ENCODE data around the gene SESN1. TPM values are rescaled to one million over a fixed set of nuclear protein-coding genes. Genes with fewer than 3 reads are reported as not detected.

SESN1 gene
- total RNA-seq, 2 experiments from 2014 or later, result 10.8 to 13.8 TPM

- intact Hi-C loops (cut with micrococcal nuclease; ENCODE audit: unreplicated experiment), result loop anchor here (1.0 kb wide), 1 partner anchor 128 kb away; no protein-coding TSS in a partner anchor
- H2AFZ ChIP-seq (ENCODE audit: low read length), result no peak overlapping the region; the same call in 1 of the 2 replicates
- ChIA-PET POLR2A (interaction anchor here (0.6 to 2.4 kb wide), 3 partner anchors 12 to 833 kb away, joined by 3 to 8 read pairs (median 3); no protein-coding TSS in a partner anchor), CTCF (ENCODE audit: unreplicated experiment) (interaction anchor here (0.6 kb wide), 1 partner anchor 14 kb away, joined by 3 read pairs; no protein-coding TSS in a partner anchor)
- H3K4me3 ChIP-seq (ENCODE audit: low read depth, low read length, poor library complexity, severe bottlenecking), result no peak overlapping the region
- H3K9me2 ChIP-seq (ENCODE audit: insufficient read depth, low read length), result no peaks in the 10 kb centered on the region
- peaks cover 20% of the 10 kb centered on the region for H3K4me1 ChIP-seq (ENCODE audit: insufficient read depth, low read length, poor library complexity, severe bottlenecking)
- no TSS peak for BruUV-seq (replicated peaks)
- DNase-seq (ENCODE audit: low spot score), result no peak
- TF ChIP-seq CTCF (conservative IDR thresholded peaks at IDR 0.05; ENCODE audit: low read length), result no peak
- no peak for TF ChIP-seq EZH2phosphoT487 (IDR thresholded peaks at IDR 0.05; ENCODE audit: borderline replicate concordance, low read depth, low read length)
- H3K79me2 ChIP-seq (ENCODE audit: insufficient read depth, low read depth, low read length), result no peaks in the 10 kb centered on the region
- no peaks in the 10 kb centered on the region for H3K36me3 ChIP-seq (ENCODE audit: insufficient read depth, low read length)
- H3K9me3 ChIP-seq (ENCODE audit: low read length), result no peaks in the 10 kb centered on the region
- H4K20me1 ChIP-seq (ENCODE audit: insufficient read depth, low read length), result no peaks in the 10 kb centered on the region
- H3K4me2 ChIP-seq (ENCODE audit: low read length), result no peak overlapping the region
- no peak overlapping the region for H3K27ac ChIP-seq (ENCODE audit: low read depth, low read length, poor library complexity, severe bottlenecking)
These were observed 149.7 kb downstream of the SESN1 start for GRCh38 chr6:108944707-108945680.

- Histone ChIP-seq H3K79me2 (ENCODE audit: insufficient read depth, low read depth, low read length) (no peaks in the 10 kb centered on the region), H4K20me1 (ENCODE audit: insufficient read depth, low read length) (no peaks in the 10 kb centered on the region), H3K36me3 (ENCODE audit: insufficient read depth, low read length) (no peaks in the 10 kb centered on the region), H3K4me1 (ENCODE audit: insufficient read depth, low read length, poor library complexity, severe bottlenecking) (peaks cover 20% of the 10 kb centered on the region), H3K4me3 (ENCODE audit: low read depth, low read length, poor library complexity, severe bottlenecking) (no peak overlapping the region), H3K4me2 (ENCODE audit: low read length) (no peak overlapping the region), H3K27ac (ENCODE audit: low read depth, low read length, poor library complexity, severe bottlenecking) (no peak overlapping the region), H3K9me3 (ENCODE audit: low read length) (no peaks in the 10 kb centered on the region), H2AFZ (ENCODE audit: low read length) (peak overlapping the region; percentile 10; the same call in 1 of the 2 replicates), H3K9me2 (ENCODE audit: insufficient read depth, low read length) (no peaks in the 10 kb centered on the region)
- ChIA-PET CTCF (ENCODE audit: unreplicated experiment) (interaction anchor here (1.1 kb wide), 1 partner anchor 13 kb away, joined by 4 read pairs; no protein-coding TSS in a partner anchor), POLR2A (interaction anchor here (2.4 kb wide), 1 partner anchor 16 kb away, joined by 8 read pairs; no protein-coding TSS in a partner anchor)
- no TSS peak for BruUV-seq (replicated peaks)
- intact Hi-C loops (cut with micrococcal nuclease; ENCODE audit: unreplicated experiment), result loop anchor here (1.0 kb wide), 1 partner anchor 129 kb away; no protein-coding TSS in a partner anchor
- TF ChIP-seq CTCF (conservative IDR thresholded peaks at IDR 0.05; ENCODE audit: low read length) (peak; percentile 34; the same call in 1 of the 2 replicates), EZH2phosphoT487 (IDR thresholded peaks at IDR 0.05; ENCODE audit: borderline replicate concordance, low read depth, low read length) (no peak)
- DNase-seq (ENCODE audit: low spot score), result peak; percentile 31
These were observed 150.6 kb downstream of the SESN1 start for GRCh38 chr6:108944071-108944470.

Measured in OCI-LY7 (cell line).